Fibroblast of mammary gland (primary cell): ENCODE data around the gene WDR75.

ENCODE experiments used
- DNase-seq: peaks from one replicate; pipeline ENCODE4 v3.0.0-alpha.2; 2010; ENCODE audit warnings: low read depth
- H3K4me3 ChIP-seq: 2 replicates; pipeline ENCODE4 v1.5.1; 2011; ENCODE audit warnings: low read depth, mild to moderate bottlenecking, low read length, moderate library complexity; ENCODE audit not compliant: control insufficient read depth
- TF ChIP-seq, protein P1 (sequence below): conservative IDR thresholded peaks from 2 replicates; pipeline ENCODE4 v1.5.1; 2011; ENCODE audit warnings: low read depth, low read length, inconsistent platforms; ENCODE audit not compliant: control insufficient read depth, insufficient read depth

WDR75 gene

DNA sequence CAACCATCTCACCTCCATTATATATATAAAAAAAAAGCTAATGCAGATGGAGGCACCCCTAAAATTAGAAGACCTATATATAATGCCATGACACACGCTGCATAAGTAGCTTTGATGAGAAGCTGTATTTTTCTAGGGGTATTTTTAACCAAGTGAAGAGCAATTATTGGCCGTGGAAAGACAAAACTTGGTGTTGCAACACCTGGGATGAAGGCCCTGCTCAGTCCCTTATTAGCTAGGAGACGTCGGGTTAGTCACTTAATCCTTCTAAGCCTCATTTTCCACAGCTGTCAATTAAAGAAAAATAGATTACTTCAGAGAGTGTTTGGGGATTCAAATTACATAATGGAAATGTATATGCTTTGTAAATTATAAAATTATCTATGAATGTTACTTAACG is 63.0 kb downstream of the WDR75 start:
- TF ChIP-seq, protein P1, sequence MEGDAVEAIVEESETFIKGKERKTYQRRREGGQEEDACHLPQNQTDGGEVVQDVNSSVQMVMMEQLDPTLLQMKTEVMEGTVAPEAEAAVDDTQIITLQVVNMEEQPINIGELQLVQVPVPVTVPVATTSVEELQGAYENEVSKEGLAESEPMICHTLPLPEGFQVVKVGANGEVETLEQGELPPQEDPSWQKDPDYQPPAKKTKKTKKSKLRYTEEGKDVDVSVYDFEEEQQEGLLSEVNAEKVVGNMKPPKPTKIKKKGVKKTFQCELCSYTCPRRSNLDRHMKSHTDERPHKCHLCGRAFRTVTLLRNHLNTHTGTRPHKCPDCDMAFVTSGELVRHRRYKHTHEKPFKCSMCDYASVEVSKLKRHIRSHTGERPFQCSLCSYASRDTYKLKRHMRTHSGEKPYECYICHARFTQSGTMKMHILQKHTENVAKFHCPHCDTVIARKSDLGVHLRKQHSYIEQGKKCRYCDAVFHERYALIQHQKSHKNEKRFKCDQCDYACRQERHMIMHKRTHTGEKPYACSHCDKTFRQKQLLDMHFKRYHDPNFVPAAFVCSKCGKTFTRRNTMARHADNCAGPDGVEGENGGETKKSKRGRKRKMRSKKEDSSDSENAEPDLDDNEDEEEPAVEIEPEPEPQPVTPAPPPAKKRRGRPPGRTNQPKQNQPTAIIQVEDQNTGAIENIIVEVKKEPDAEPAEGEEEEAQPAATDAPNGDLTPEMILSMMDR = no peak
- no peak overlapping the region for H3K4me3 ChIP-seq
- DNase-seq = no peak

DNA sequence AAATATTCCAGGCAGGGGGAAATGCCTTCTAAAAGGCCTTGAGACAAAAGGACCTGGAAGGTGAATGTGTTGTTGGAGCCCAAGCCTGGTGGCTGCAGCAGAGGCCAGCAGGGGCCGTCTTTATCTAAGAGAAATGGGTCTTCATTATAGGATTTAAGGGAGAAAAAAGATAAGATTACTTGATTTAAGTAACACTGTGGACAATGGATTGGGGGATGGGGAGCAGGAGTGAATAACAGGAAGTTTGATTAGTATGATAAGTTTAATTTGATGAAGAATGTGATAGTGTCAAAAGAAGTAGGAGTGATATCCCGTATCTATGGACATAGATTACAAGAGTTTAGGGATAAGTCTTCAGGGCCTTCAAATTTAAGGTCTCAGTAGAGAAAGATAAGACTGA is 64.2 kb downstream of the WDR75 start:
- no peak overlapping the region for H3K4me3 ChIP-seq
- TF ChIP-seq, protein P1 = no peak
- no peak for DNase-seq

DNA sequence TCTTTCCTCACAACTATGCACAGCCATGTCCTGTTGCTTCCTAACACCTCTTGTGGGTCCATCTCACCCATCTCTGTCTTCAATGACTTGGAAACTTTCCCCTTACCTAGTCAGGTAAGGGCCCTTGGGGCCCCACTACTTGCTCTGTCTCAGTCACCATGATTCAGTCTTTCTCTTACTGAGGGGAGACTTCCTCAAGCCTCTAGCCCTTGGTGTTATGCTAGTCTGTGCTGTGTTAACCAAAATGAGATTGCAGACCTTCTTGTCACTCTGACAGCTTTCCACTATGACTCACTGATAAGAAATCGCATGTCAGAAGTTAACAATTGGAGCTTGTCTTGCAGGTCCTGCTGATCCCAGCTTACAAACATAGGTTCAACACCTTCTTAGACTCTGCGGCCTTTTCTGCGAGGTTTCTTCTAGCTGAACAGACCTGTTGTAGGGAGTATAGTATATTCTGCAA is 65.3 kb downstream of the WDR75 start:
- H3K4me3 ChIP-seq = no peak overlapping the region
- DNase-seq = no peak
- TF ChIP-seq, protein P1 = no peak

DNA sequence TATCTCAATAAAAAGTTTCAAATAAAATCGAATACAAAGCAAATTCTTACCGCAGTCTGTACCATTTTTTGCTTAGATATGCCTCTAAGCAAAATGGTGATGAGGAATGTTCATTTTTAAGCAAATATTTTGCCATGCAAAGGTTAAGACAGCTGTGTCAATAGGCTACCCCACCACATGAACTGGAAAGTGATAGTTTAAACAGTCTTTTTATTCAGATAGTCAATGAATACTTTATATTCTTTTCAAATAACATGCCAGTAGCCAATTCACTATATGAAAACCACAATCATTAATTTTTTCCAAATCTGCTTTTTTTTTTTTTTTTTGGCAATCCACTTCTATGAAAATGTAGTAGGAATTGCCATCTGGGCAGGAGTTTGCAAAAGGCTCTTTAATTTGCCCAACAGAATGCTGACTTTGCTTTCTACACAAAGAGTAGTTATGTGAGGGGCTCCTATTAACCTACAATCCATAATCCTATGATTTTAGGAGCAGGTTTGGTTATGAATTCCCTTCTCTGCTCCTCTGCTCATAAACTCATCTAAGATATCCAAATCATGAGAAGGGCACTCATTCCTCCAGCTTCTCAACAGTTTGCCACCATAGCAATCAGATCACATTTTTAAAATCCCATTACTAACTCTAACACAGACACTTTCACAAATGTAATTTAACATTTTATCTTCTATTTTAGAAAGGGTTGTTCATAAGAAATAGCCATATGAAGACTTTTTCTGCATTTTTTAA is 70.1 kb downstream of the WDR75 start:
- TF ChIP-seq, protein P1 = no peak
- H3K4me3 ChIP-seq = no peak overlapping the region
- DNase-seq = no peak

DNA sequence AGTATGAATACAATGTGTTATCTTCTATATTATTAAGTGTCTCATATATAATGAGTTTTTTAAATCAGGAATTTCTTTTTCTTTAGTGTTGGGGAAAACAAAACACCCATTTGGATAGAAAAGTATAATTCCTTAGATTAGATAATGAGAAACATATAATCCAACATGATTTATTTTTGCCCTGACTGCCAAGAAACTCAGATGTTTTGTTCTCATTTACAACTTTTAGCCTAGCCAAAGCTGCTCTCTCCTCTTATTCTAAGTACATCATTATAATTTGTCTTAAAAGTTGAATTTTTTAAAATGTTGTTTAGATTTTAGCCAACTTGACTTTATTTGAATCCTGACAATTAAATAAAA is 70.7 kb downstream of the WDR75 start:
- no peak overlapping the region for H3K4me3 ChIP-seq
- no peak for DNase-seq
- TF ChIP-seq, protein P1 = no peak

DNA sequence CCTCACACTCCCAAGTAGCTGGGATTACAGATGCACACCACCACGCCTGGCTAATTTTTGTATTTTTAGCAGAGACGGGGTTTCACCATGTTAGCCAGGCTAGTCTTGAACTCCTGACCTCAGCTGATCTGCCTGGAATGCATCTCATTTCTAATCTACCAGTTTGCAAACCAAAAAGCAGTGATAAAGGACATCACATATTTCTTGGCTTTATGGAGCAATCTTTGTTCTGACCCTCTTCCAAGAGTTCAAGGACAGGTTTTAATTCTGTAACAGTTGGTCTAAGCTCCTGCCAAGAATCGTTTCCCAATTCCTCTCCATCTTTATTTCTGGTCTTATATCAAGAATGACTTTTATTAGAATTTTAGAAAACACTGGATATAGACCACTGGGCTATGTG is 71.6 kb downstream of the WDR75 start:
- no peak for DNase-seq
- TF ChIP-seq, protein P1 = no peak
- H3K4me3 ChIP-seq = no peak overlapping the region
